Measurements from ENCODE around the gene NRL.

Gene NRL

DNA sequence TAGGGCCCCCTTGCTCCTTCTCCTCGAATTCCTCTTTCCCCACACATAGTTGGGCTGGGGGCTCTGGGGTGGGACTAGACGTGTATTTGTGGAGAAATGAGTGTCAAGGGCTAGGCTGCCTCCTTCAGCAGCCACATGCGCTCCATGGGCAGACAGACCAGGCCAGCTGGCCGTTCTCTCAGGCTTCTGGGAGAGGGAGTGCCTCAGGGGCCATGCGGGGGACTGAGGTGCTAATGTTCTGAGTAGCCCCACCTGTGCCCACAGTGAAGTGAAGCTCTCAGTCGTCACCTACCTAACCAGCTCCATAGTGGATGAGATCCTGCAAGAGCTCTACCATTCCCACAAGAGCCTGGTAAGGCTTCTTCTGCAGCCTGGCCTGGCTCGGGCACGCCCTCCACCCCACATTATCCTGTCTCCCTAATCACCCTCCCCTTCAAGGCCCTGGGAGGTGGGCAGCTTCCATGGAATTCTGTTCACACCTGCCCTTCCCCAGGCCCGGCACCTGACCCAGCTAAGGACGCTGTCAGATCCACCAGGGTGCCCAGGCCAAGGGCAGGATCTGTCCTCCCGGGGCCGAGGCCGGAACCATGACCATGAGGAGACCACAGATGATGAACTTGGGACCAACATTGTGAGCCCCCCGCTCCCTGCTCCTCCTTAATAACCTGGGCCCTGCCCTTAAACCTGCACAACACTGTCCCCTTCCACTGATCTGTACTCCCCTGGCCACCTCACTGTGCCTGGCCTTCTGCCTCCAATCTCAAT, 52.4 kb downstream of the NRL start:
- H3K4me2 ChIP-seq: no peak overlapping the region
- TF ChIP-seq Cebpa-rat (IDR thresholded peaks at IDR 0.05): no peak
- no peaks in the 10 kb centered on the region for H3K27me3 ChIP-seq
- no peaks in the 10 kb centered on the region for H4K20me1 ChIP-seq
- H3K27ac ChIP-seq: no peak overlapping the region
- H3K4me1 ChIP-seq: no peaks in the 10 kb centered on the region
- H3K4me3 ChIP-seq: no peak overlapping the region
- no peaks in the 10 kb centered on the region for H3K36me3 ChIP-seq
- H3K9ac ChIP-seq: no peak overlapping the region
- no peaks in the 10 kb centered on the region for H3K9me3 ChIP-seq

DNA sequence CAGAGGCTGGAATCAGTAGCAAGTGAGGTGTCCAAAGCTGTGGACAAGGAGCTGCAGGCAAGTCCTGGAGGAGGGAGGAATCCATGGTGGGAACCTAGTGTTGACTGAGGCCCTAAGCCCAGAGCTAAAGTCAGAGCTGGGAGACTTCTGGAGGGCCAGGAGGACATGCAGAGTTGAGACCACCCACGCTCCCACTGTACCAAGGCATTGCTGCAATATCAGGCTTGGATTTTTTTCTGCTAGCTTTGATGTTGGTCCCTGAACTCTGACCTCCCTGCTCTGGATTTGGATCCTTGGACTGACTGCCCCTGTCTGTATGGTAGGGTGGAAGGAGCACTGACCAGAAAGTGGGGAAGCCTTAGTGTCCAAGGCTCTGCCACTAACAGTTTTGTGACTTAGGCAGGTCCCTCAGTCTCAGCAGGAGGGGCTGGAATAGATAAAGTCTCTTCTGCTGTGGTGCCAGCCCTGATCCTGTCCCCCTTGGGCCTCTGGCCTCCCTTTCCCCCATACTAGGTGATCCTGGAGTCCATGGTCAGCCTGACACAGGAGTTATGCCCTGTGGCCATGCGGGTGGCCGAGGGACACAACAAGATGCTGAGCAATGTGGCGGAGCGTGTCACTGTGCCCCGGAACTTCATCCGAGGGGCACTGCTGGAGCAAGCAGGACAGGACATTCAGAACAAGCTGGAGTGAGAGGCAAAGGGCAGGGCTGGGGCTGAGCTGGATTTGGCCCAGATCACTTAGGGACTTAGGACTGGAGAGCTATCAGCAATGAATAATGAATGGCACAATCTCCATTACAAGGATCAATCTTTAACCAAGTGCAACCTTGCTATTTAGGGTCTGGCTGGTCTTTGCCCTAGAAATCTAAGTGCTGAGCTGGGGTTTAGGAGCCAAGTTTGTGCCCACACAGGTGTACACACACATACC, 53.5 kb downstream of the NRL start:
- no peak overlapping the region for H3K4me2 ChIP-seq
- no peaks in the 10 kb centered on the region for H3K9me3 ChIP-seq
- no peak overlapping the region for H3K9ac ChIP-seq
- H3K27ac ChIP-seq: no peak overlapping the region
- H3K27me3 ChIP-seq: no peaks in the 10 kb centered on the region
- H3K4me1 ChIP-seq: peaks cover 10% of the 10 kb centered on the region
- no peak overlapping the region for H3K4me3 ChIP-seq
- H4K20me1 ChIP-seq: no peaks in the 10 kb centered on the region
- no peaks in the 10 kb centered on the region for H3K36me3 ChIP-seq
- no peak for TF ChIP-seq Cebpa-rat (IDR thresholded peaks at IDR 0.05)

DNA sequence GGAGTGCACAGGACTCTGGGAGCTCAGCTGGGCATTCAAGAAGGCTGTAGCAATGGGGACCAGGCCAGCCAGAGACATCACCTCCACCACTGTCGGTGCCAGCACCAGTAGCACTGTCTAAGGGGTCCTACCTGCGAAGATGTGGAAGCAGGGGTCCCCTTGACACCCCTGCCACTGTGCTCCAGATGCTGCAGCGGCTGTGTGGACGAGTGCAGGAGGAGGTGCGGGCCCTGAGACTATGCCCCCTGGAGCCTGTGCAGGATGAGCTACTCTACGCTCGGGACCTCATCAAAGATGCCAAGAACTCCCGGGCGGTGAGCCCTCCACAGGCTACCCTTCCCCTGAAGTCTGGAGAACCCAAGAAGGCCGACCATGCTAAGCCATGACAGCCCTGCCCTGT, 54.3 kb downstream of the NRL start:
- no peak overlapping the region for H3K27ac ChIP-seq
- H3K9ac ChIP-seq: no peak overlapping the region
- H3K4me3 ChIP-seq: no peak overlapping the region
- no peaks in the 10 kb centered on the region for H3K9me3 ChIP-seq
- no peaks in the 10 kb centered on the region for H3K27me3 ChIP-seq
- no peaks in the 10 kb centered on the region for H4K20me1 ChIP-seq
- no peak overlapping the region for H3K4me2 ChIP-seq
- no peak for TF ChIP-seq Cebpa-rat (IDR thresholded peaks at IDR 0.05)
- peaks cover 10% of the 10 kb centered on the region for H3K4me1 ChIP-seq
- no peaks in the 10 kb centered on the region for H3K36me3 ChIP-seq

DNA sequence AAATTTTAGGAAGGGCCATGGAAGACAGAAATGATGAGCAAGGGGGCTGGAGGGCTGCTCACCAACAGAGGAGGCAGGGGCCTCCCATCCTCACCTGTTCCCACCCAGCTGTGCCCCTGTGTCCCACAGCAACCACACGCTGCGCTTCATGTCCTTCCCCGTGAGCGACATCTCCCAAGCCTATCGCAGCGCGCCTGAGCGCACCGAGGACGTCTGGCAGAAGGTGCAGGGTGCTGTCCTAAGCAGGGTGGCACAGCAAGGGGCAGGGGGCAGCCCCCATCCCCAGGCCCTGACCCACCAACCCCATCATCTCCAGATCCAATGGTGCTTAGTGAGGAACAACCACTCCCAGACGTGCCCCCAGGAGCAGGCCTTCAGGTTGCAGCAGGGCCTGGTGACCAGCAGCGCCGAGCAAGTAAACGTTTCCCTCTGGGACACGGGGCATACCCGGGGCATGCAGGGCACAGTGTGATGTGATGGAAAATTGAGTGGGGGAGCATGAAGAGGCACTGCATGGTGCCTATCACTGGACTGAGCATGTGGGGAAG, 54.8 kb downstream of the NRL start:
- no peak for TF ChIP-seq Cebpa-rat (IDR thresholded peaks at IDR 0.05)
- H4K20me1 ChIP-seq: no peaks in the 10 kb centered on the region
- peaks cover 10% of the 10 kb centered on the region for H3K4me1 ChIP-seq
- no peak overlapping the region for H3K4me3 ChIP-seq
- no peak overlapping the region for H3K27ac ChIP-seq
- no peaks in the 10 kb centered on the region for H3K27me3 ChIP-seq
- H3K9ac ChIP-seq: no peak overlapping the region
- H3K4me2 ChIP-seq: no peak overlapping the region
- H3K9me3 ChIP-seq: no peaks in the 10 kb centered on the region
- H3K36me3 ChIP-seq: no peaks in the 10 kb centered on the region

DNA sequence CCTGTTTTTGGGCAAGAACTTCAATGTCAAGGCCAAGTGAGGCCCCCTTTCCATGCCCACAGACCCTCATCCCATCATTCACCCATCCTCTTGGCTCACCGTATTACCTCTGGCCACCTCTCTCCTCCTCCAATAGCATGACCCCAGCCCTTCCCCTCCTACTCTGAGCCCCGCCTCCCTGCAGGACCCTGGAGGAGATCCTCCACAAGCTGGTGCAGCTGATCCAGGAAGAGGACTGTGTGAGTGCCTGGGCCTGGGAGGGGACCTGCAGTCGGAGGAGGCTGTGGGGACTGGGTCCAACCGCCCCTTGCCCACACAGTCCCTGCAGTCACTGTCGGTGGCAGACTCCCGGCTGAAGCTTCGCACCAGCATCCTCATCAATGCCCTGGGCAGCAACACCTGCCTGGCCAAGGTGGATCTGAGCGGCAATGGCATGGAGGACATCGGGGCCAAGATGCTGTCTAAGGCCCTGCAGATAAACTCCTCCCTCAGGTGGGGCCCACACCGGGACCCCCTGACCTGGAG, 55.7 kb downstream of the NRL start:
- Histone ChIP-seq H3K4me2 (no peak overlapping the region), H3K4me3 (no peak overlapping the region), H3K36me3 (no peaks in the 10 kb centered on the region), H3K9ac (no peak overlapping the region), H3K4me1 (peaks cover 10% of the 10 kb centered on the region), H3K27me3 (peaks cover 5% of the 10 kb centered on the region; the same call in 1 of the 2 replicates), H3K9me3 (no peaks in the 10 kb centered on the region), H3K27ac (no peak overlapping the region), H4K20me1 (no peaks in the 10 kb centered on the region)
- TF ChIP-seq Cebpa-rat (IDR thresholded peaks at IDR 0.05): no peak

DNA sequence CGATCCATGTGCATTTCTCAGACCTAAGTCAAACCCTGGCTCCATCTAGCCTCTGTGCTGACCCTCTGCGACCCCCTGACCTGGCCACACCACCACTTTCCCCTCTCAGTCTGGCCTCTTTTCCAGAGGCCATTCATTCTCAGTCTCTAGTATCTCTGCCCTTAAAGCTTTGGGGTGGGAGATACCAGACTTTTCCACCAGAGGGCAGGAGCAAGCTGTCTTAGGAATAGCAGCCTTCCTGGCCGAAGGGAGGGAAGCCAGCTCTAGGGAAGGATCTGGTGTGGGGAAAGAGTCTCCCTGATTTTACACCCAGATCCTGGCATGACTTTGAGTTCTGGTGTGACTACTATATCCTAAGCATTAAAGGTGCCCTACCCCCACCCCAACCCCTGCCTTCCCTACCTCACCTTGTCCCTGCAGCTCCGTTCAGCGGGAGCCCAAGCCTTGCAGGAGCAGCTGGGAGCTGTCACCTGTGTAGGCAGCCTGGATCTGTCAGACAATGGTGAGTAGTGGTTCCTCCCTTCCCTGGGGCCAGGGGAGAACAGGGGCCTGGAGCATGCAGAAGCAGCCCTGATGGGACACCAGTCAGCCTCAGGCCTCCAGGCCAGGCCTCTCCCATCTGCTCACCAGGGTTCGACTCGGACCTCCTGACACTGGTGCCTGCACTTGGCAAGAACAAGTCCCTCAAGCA, 56.3 kb downstream of the NRL start:
- H3K4me2 ChIP-seq: no peak overlapping the region
- no peaks in the 10 kb centered on the region for H3K9me3 ChIP-seq
- H3K4me3 ChIP-seq: no peak overlapping the region
- no peaks in the 10 kb centered on the region for H3K36me3 ChIP-seq
- TF ChIP-seq Cebpa-rat (IDR thresholded peaks at IDR 0.05): no peak
- H3K9ac ChIP-seq: no peak overlapping the region
- H4K20me1 ChIP-seq: no peaks in the 10 kb centered on the region
- peaks cover 11% of the 10 kb centered on the region; the same call in 1 of the 2 replicates for H3K27me3 ChIP-seq
- peaks cover 10% of the 10 kb centered on the region for H3K4me1 ChIP-seq
- H3K27ac ChIP-seq: no peak overlapping the region

DNA sequence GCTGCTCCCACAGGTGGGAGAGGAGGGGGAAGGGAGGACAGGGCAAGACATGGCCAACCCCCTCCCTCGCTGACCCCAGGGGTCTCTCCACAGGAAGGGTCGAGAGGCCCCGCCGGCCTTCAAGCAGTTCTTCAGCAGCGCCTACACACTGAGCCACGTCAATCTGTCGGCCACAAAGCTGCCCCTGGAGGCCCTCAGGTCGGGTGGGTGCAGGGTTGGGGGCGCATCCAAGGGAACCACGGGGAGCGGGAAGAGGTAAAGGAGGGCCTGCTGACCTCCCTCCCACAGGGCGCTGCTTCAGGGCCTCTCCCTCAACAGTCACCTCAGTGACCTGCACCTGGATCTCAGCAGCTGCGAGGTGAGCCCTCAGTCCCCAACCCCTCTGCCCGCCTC, 56.9 kb downstream of the NRL start:
- Histone ChIP-seq H4K20me1 (no peaks in the 10 kb centered on the region), H3K4me1 (peaks cover 11% of the 10 kb centered on the region), H3K36me3 (no peaks in the 10 kb centered on the region), H3K4me2 (no peak overlapping the region), H3K27ac (no peak overlapping the region), H3K9ac (no peak overlapping the region), H3K9me3 (no peaks in the 10 kb centered on the region), H3K27me3 (peaks cover 16% of the 10 kb centered on the region), H3K4me3 (no peak overlapping the region)
- TF ChIP-seq Cebpa-rat (IDR thresholded peaks at IDR 0.05): no peak

DNA sequence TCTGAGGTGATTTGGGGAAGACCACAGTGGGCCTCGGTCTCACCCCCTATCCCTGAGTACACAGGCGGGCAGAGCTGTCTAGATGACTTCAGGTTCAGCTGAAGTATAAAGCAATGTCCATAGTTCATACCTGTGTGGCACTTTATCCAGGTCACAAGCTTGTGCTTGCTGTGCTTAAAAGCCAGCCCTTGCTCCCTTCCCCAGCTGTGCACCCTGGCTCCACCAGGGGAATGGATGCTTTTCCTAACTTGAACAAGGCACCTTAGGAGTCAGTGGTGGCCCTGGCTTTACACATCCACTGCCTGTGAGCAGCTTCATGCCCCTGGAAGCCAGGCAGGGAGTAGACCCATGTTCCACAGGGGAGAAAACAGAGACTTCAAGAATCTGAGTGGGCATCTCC, 57.5 kb downstream of the NRL start:
- no peak overlapping the region for H3K4me3 ChIP-seq
- H3K9ac ChIP-seq: 0 out of 2 replicates have a peak overlapping the region, but pooled peaks have one; percentile 38
- no peak overlapping the region for H3K27ac ChIP-seq
- H3K36me3 ChIP-seq: no peaks in the 10 kb centered on the region
- H3K4me1 ChIP-seq: peaks cover 17% of the 10 kb centered on the region
- no peaks in the 10 kb centered on the region for H4K20me1 ChIP-seq
- peaks cover 22% of the 10 kb centered on the region for H3K27me3 ChIP-seq
- no peaks in the 10 kb centered on the region for H3K9me3 ChIP-seq
- TF ChIP-seq Cebpa-rat (IDR thresholded peaks at IDR 0.05): no peak
- H3K4me2 ChIP-seq: peak overlapping the region; percentile 14; the same call in 1 of the 2 replicates

DNA sequence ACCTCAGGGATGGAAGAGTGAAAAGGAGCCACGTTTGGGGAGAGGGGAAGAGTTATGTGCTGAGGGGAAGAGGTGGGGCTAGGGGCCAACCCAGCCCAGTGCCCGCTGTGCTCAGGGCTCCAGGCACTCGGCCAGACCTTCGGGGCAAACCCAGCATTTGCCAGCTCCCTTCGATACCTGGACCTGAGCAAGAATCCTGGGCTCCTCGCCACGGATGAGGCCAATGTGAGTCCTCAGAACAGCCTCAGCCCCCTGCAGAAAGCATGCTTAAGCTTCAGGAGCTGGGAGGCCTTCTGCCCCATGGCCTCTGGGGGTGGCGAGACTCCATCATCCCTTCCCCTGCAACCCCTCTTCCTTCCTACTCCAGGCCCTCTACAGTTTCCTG, 58.0 kb downstream of the NRL start:
- H3K4me3 ChIP-seq: no peak overlapping the region
- TF ChIP-seq Cebpa-rat (IDR thresholded peaks at IDR 0.05): no peak
- H3K9ac ChIP-seq: 0 out of 2 replicates have a peak overlapping the region, but pooled peaks have one; percentile 38
- H4K20me1 ChIP-seq: no peaks in the 10 kb centered on the region
- peaks cover 19% of the 10 kb centered on the region for H3K4me1 ChIP-seq
- peaks cover 22% of the 10 kb centered on the region for H3K27me3 ChIP-seq
- H3K27ac ChIP-seq: no peak overlapping the region
- H3K36me3 ChIP-seq: no peaks in the 10 kb centered on the region
- no peaks in the 10 kb centered on the region for H3K9me3 ChIP-seq
- peak overlapping the region; percentile 14; the same call in 1 of the 2 replicates for H3K4me2 ChIP-seq

Data from BLaER1 (cell line).